Adrenal gland (tissue), 12 donors: ENCODE measurements around the gene TTLL5. TPM values are rescaled to one million over a fixed set of nuclear protein-coding genes. Genes with fewer than 3 reads are reported as not detected.

Experiments used
- DNase-seq, 7 donors: peaks; one replicate each; pipeline ENCODE4 v3.0.0-alpha.2; 2019 to 2020
- H3K27ac ChIP-seq, 5 donors: fragments of 200-600 bp; sonication (generic) in 4 of 5; 1 replicate in 3 of 5; 2 replicates in 2 of 5; pipeline versions ENCODE4 v1.5.1 to v1.8.0; 2016 to 2020; ENCODE audit warnings: mild to moderate bottlenecking in 1 of 5
- H3K27me3 ChIP-seq: fragments of 200-600 bp; 2 replicates; pipeline ENCODE4 v1.8.0; 2021
- H3K36me3 ChIP-seq, 2 donors: fragments of 200-600 bp; replicated peaks in 1 of 2; 1 replicate in 1 of 2; 2 replicates in 1 of 2; pipeline versions ENCODE4 v1.5.1 to v1.8.0; 2018 to 2022
- H3K4me1 ChIP-seq, 2 donors: fragments of 200-600 bp; replicated peaks in 1 of 2; 1 replicate in 1 of 2; 2 replicates in 1 of 2; pipeline versions ENCODE4 v1.5.1 to v1.8.0; 2018 to 2021
- H3K4me3 ChIP-seq, 4 donors: fragments of 200-600 bp; sonication (generic) in 3 of 4; one replicate each; pipeline ENCODE4 v1.5.1; 2016 to 2018
- H3K9me3 ChIP-seq, 3 donors: fragments of 200-600 bp; sonication (generic) in 1 of 3; replicated peaks in 1 of 3; 1 replicate in 2 of 3; 2 replicates in 1 of 3; pipeline versions ENCODE4 v1.5.1 to v1.8.0; 2016 to 2021
- CTCF ChIP-seq, 6 experiments: fragments of 450-650 bp in 4 of 6; fragments of 200-600 bp in 2 of 6; sonication (generic) in 1 of 6; IDR thresholded peaks; 1 replicate in 5 of 6; 2 replicates in 1 of 6; pipeline versions ENCODE4 v1.5.1 to v1.8.0; 2016 to 2021; ENCODE audit warnings: antibody characterized with exemption in 6 of 6, mild to moderate bottlenecking in 2 of 6, moderate library complexity in 1 of 6
- POLR2A ChIP-seq, 2 donors: fragments of 450-650 bp; IDR thresholded peaks; one replicate each; pipeline ENCODE4 v1.6.1; 2017; ENCODE audit warnings: antibody characterized with exemption in 2 of 2, mild to moderate bottlenecking in 2 of 2, moderate library complexity in 1 of 2
- WGBS, 4 donors: extraction: QIAGEN DNeasy Blood & Tissue Kit in 2 of 4; methylation state at CpG; one replicate each; pipeline versions ENCODE4 v1.1.5 to v1.1.7; 2013 to 2017; 5-methylcytosine and 5-hydroxymethylcytosine counted together
- intact Hi-C, 2 donors: fragments of 100-400 bp; cut with DNase I; formaldehyde crosslinking; loops; one replicate each; pipeline versions ENCODE4 v1.14.1 to v1.15.0; 2022 to 2023
- polyA plus RNA-seq, 3 donors: library from polyadenylated mRNA; stranded (reverse); fragments of 200-250 nt in 2 of 3; fragments of 350-450 nt in 1 of 3; fragmentation: Illumina TruSeq in 1 of 3; extraction: RNeasy Lipid Tissue Mini Kit (QIAGEN cat#74804) in 1 of 3; gene quantifications; one replicate each; pipeline ENCODE4 v1.2.3, GENCODE V29; 2013 to 2014
- total RNA-seq, 9 donors: library from RNA; depleted of rRNA in 4 of 9; stranded (reverse); fragments of >200 nt in 4 of 9; fragments of 120-200 nt in 1 of 9; fragmentation: NEBNext Ultra II Directional in 1 of 9; extraction: Animal tissue kit (Norgen Biotek cat#: 25700) in 1 of 9; gene quantifications; one replicate each; pipeline versions ENCODE4 v1.1.0 to v1.2.4, GENCODE V29; 2013 to 2023
- donor health status: healthy with polysubstance abuse.
- donor health status: Bipolar disorder and iron deficiency.
- donor health status: DM: yes; HTN: yes; CAD: no.
- donor health status: DM: no; HTN: no; CAD: no.
- donor health status: DM: no; HTN: no; CAD: no.
- donor health status: DM: yes; HTN: yes; CAD: no.

TTLL5 gene
- total and polyA plus RNA-seq, 12 donors, result 12.7 to 34.0 (median 24.1) TPM

- Histone ChIP-seq H3K27ac (no peak overlapping the region), H3K4me3 (no peak overlapping the region), H3K9me3 (no peaks in the 10 kb centered on the region), H3K4me1 (peaks cover 7 to 17% of the 10 kb centered on the region in 2 donors), H3K27me3 (no peaks in the 10 kb centered on the region), H3K36me3 (peaks cover 0 to 11% of the 10 kb centered on the region in 2 donors)
- TF ChIP-seq CTCF (IDR thresholded peaks at IDR 0.05), result no peak
- TF ChIP-seq POLR2A (IDR thresholded peaks at IDR 0.05), result no peak
- WGBS, 4 donors, result 74 to 94% (median 89%) methylated on average over 1 of the region's 1 CpG
- intact Hi-C loops, result loop anchor here in 1 of 2 donors (10.0 kb wide), 1 partner anchor 201 kb away; no protein-coding TSS in a partner anchor
- no peak for DNase-seq
These were observed 42.4 kb downstream of the TTLL5 start for GRCh38 chr14:75703467-75703866.

GRCh38 chr14:75705014-75705413 lies 44.0 kb downstream of the TTLL5 start:
- intact Hi-C loops, result loop anchor here (5.0 to 10.0 kb wide), 2 partner anchors 200 to 277 kb away; partner anchors contain the start of gene TGFB3 (in 2 of the 2)

GRCh38 chr14:75709207-75709812 lies 48.3 kb downstream of the TTLL5 start:
- peak; percentile 72 to 94 (median 85) for DNase-seq
- intact Hi-C loops, result loop anchor here (5.0 to 10.0 kb wide), 2 partner anchors 195 to 273 kb away; partner anchors contain the start of gene TGFB3 (in 2 of the 2)

More at GRCh38 chr14:75705014-75705413, 44.0 kb downstream of the TTLL5 start:
- Histone ChIP-seq H3K27me3 (no peaks in the 10 kb centered on the region), H3K27ac (no peak overlapping the region), H3K36me3 (peaks cover 0 to 11% of the 10 kb centered on the region in 2 donors), H3K4me3 (no peak overlapping the region), H3K9me3 (no peaks in the 10 kb centered on the region), H3K4me1 (peaks cover 7 to 17% of the 10 kb centered on the region in 2 donors)
- no peak for DNase-seq
- no peak for TF ChIP-seq CTCF (IDR thresholded peaks at IDR 0.05)
- TF ChIP-seq POLR2A (IDR thresholded peaks at IDR 0.05), result no peak
- WGBS, 4 donors, result 91 to 97% (median 95%) methylated on average over 3 of the region's 3 CpGs

More at GRCh38 chr14:75709207-75709812, 48.3 kb downstream of the TTLL5 start:
- no peak for TF ChIP-seq POLR2A (IDR thresholded peaks at IDR 0.05)
- peak; percentile 67 to 88 (median 76) for TF ChIP-seq CTCF (IDR thresholded peaks at IDR 0.05)
- H3K4me3 ChIP-seq, result no peak overlapping the region
- WGBS, 4 donors, result 51 to 59% (median 53%) methylated on average over 10 of the region's 10 CpGs
- H3K36me3 ChIP-seq, result peaks cover 0 to 11% of the 10 kb centered on the region in 2 donors
- H3K4me1 ChIP-seq, result peaks cover 6 to 19% of the 10 kb centered on the region in 2 donors
- H3K27me3 ChIP-seq, result no peaks in the 10 kb centered on the region
- no peaks in the 10 kb centered on the region for H3K9me3 ChIP-seq
- H3K27ac ChIP-seq, result no peak overlapping the region
